NCI-H187 (cell line): Measurements from ENCODE around the gene TMEM88.
"Not testable (repeated sequence)": the region's sequence is repeated elsewhere in the genome, so short reads cannot be mapped to it uniquely, and the experiment has no call there.

Experiments used
- DNase-seq, 2 experiments: peaks; one replicate each; lab custom pipeline; 2025; lab: John Stamatoyannopoulos, UW

The TMEM88 gene

DNA sequence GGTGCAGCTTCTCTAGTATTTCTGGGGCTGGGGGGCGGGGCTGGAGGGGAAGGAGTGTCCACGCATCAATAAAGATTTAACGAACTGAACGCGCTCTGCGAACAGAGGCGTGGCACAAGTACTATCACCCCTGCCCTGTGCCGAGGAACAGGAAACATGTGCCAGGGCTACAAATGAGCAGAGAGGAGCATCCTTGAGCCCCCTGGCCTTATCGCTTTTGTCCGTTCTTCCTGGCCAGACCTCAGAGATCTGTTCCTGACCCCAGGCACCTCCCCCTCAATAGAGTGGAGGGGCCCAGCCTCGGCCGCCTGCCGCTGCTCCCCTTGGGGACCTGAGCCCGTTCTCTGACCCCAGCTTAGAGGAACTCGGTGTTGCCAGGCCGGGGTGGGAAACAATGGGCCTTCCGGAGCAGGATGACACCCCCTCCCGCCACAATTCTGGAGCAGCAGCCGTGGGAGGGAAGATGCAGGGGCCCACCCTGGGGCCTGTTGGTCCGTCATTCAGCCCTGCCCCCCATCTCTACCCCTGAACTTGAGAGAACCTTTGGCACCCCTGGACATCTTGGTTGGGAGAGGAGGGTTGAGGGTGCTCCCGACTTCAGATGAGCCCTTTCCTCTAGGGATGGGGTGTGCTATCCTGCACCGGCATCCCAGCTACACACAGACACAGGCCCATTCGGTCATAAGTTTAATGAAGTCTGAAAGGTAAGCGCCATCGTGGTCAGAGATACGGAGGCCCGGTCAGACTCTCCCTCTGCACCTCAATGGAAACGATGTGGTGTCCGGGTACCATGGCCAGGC, 1.3 kb downstream of the TMEM88 start:
- DNase-seq, result peak in 1 of 2 experiments; percentile 2

DNA sequence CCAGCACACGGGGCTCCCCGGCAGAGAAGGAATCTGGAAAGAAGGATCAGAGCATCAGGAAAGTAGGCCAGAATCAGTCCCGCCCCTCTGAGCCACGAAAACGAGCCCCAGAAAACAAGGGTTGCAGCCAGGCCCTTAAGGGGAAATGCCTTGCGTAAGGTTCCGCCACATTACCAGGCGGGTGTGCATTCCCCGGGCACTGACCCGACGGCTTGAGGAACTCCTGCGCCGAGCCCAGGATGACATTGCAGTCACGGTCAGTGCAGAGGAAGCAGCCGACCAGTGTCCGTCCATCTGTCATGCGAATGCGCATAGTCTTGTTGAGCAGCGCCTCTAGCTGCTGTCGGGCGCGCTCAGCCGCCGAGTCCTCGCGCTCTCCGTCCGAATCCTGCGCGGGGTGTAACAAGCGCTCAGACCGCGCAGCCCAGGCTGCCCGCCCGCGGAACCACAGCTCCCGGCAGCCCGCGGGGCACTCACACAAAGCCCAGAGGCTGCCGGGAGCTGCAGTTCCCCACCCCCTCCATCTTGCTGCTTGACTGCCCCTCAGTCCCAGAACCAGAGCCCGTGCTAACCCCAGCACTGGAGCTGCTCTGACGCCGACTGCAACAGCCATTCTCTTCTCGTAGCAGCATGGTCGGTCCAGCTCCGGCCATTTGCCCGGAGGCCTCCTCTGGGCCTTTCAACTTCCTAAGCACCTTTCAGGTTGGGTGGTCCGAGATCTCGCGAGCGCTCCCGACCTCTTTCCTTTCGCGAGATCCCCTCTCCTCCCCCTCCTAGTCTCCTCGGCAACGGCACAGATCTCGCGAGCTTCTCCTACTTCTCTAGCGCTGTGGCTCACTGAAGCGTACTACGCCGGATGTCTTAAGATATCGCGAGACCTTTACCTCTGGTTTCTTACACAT, 2.2 kb downstream of the TMEM88 start, which contains the start of gene NAA38:
Gene NAA38, minus strand, starts transcription at position 749 of the 902 bp plus-strand sequence. Its CDS starts 96 bp downstream, at position 653.
- peak; percentile 86 to 88 for DNase-seq

DNA sequence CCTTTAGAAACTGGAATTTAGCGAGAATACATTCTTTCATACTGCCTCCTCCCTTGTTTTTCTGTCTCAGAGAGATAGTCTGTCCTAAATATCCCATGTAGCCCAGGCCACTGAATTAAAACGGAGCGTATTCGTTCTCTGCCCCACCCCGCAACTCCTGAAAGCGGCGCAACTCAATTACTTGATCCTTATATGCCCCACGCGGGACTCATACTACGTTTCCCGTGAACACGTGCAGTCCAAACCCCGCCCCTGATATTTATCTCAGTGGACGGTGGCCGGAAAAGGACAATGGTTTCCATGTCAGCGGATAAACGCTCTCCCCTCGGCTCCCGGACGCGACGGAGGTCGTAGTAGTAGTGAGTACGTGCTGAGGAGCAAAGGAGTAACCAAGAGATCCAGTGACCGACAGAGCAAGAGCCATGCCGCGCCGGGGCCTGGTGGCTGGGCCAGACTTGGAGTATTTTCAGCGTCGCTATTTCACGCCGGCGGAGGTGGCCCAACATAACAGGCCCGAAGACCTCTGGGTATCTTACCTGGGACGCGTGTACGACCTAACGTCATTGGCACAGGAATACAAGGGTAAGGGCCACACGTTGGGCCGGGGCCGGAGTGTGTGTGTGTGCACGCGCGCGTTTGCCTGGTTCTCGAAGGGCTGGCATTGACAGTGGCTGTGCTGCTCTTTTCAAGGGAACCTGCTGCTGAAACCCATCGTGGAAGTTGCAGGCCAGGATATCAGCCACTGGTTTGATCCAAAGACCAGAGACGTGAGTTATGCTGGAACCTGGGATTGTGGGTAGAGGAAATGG, 3.1 kb downstream of the TMEM88 start, which contains the start of gene CYB5D1:
Gene CYB5D1, plus strand, starts transcription at position 291 of the 809 bp plus-strand sequence. Its CDS starts 132 bp downstream, at position 423.
- DNase-seq, result peak; percentile 78 to 87

DNA sequence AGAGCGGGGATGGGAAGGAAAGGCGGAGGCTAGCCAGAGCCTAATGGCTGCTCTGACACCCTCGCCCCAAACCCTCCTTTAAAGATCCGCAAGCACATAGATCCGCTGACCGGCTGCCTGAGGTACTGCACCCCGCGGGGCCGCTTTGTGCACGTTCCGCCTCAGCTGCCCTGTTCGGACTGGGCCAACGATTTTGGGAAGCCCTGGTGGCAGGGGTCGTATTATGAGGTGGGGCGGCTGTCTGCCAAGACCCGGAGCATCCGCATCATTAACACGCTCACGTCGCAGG, 3.6 kb downstream of the TMEM88 start:
- DNase-seq, result no peak

DNA sequence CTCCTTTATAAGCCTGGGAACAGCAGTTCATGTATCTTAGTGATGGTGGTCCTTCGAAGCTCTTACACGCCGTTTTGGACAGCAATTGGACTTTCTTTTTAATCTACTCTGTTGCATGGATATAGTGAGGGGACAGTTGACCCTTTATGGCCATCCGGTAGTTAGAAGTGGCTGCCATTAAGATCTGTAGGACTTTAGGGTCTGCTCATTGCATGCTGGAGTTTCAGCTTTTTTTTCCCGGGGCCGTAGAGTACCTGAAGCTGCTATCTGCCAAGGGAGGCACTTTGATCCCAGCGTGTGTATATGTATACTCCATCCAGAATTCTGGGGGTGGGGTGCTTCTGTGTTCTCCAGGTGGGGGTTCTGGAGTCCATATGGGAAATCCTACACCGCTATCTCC, 4.2 kb downstream of the TMEM88 start:
- no peak for DNase-seq

DNA sequence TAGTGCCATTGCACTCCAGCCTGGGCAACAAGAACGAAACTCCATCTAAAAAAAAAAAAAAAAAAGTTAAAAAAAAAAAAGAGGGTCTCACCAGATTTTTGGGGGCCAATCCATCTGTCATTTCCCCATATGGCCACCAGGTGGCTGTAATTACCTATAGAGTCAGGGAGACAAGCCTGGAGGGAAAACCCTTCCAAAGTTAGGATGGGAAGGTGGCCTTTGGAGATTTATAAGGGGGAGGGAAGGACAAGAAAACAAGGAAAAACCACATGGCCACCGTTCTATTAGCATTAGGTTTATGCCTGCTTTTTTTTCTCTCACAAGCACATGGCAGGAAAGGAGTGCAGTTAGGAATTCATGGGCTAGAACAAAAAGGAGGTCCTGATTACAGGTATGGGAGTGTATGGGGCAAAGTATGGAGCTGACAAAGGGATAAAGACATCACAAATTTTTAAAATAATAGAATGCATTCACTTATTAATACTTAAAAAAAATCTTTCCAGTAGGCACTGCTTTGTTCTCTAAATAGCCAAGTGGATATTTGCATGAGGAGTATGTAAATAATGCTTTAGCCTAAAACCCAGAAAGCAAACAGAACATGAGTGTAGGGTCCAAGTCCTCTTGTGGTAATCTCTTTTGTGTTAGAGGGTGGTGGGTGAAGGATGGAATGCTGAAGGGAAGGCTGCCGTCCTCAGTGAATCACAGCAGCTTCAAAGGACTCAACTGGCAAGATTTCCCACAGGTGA, 8.0 kb downstream of the TMEM88 start:
- no peak for DNase-seq

DNA sequence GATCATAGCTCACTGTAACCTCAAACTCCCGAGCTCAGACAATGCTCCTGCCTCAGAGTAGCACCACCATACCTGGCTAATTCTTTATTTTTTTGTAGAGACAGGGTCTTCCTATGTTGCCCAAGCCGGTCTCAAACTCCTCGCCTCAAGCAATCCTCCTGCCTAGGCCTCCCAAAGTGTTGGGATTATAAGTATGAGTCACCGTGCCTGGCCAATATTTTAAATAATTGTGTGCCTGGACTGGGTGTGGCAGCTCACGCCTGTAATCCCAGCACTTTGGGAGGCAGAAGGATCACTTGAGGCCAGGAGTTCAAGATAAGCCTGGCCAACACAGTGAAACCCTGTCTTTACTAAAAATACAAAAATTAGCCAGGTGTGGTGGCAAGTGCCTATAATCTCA, 9.5 kb downstream of the TMEM88 start:
- not testable (repeated sequence) for DNase-seq

DNA sequence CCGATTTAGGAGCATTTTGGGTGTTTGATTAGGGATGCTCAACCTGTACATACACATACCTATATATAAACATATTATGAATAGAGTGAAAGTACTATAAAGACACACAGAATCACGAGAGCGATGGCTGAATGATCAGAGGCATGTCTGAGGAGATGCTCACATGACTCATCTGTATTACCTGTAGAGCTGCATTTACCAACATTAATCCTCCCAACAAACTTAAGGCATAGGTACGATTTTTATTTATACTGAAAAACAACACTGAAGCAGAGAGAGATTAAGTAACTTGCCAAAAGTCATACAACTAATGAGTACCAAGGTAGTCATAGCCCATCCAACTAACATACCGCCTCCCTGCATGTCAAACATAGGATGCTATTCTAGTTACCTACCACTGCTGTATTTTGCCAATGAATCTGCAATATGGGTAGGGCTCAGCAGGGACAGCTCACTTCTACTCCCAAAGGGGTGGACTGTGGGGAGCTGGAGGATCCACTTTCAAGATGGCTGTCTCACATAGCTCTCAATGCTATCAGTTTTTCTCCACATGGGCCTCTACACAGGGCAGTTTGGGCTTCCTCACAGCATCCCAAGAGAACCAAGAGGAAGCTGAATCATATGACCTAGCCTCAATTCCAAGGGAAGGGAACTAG, 10.3 kb downstream of the TMEM88 start:
- no peak for DNase-seq

DNA sequence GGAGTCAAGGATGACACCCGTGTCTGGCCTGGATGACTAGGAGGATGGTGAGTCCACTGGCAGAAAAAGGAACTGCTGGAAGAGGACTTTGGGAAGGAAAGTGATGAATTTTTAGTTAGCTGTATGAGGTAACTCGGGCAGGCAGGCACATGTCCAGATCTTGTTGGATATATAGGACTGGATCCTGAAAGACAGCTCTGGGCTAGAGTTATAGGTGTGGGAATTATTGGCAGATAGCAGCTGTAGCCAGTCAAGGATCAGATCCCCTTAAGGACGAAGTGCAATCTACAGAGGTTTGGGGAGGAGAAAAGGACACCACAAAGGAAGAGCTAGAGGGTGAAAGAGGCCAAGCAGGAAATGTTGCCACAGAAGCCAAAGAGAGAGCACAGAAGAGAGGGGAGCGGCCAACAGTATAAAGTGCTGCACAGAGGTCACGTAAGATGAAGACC, 13.0 kb downstream of the TMEM88 start:
- DNase-seq, result no peak

DNA sequence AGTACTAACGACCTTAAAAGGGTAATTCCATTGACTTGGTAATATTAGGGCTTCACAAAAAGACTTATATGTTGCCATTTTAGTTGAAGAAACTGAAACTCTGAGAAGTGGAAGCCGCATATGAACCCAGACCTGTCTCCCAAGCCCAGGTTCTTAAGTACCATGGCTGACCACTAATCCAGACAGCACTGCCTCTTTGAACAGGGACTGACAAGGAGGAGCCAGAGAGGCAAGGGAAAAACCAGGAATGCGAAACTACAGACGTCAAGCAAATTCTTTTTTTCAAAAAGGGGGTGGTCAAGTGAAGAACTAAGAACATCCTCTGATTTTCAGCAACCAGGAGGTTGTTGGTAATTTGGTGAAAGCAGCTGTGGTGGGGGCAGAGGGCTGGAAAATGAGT, 18.2 kb downstream of the TMEM88 start:
- no peak for DNase-seq

DNA sequence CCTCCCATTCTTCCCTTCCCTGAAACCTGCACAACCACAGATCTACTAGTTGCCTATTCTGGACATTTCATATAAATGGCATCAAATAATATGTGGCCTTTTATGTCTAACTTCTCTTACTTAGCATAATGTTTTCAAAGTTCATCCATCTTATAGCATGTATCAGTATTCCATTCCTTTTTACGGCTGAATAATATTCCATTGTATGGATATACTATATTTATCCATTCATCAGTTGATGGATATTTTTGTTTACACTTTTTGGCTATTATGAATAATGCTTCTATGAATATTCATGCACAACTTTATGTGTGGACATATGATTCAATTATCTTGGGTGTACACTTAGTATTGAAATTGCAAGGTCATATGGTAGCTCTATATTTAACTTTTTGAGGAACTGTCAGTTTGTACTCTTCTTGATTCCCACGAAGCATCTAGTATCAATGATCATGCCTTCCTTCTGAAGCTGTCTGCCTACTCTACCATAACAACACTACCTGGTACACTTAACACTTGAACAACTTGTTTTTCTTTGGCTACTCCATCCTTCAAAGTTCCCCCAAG, 21.0 kb downstream of the TMEM88 start:
- no peak for DNase-seq

DNA sequence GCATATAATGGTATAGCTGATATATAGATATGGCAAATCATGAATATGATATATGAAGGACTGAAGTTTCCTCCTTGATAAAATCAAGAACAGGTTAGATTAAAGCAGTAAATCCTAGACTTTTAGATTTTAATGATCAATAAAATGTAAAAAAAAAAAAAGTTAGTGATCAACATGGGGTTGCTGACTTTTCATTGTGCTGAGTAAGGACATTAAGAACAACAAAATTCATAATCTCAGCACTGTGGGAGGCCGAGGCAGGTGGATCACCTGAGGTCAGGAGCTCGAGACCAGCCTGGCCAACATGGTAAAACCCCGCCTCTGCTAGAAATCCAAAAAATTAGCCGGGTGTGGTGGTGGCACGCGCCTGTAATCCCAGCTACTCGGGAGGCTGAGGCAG, 23.4 kb downstream of the TMEM88 start:
- no peak for DNase-seq

DNA sequence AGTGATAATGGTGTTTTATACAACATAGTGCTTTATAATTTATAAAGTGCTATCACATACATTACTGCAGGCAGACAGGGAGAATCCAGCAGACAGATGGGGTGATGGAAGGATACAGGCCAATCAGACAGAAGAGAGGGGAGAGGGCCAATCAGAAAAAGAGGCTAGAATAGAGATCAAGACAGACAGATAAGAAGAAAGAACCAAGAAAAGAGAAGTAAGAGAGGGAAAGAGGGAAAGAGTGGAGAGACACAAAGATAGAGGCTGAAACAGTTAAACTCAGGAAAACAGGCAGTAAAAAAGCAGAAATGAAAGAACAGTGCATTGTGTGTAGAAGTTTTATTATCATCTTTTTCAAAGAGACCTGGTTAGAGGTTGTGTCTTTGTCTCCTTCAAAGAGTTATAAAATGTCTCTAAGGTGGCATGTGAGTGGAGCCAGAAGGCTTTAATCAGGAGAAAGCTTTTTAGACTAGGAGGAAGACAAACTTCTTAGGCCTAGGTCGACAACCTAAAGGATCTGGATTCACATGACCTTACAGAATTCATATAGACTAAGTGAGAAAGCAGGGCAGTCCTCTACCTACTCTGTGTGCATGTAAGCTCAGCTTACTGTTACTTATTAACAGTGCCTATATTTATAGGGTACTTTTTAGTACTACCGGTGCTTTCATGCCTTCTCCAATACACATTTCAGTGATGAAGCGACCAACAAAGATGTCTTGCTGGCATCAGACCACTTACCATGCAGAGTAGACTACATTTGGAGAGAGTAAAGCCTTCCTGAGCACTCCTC, 25.4 kb downstream of the TMEM88 start:
- DNase-seq, result no peak

DNA sequence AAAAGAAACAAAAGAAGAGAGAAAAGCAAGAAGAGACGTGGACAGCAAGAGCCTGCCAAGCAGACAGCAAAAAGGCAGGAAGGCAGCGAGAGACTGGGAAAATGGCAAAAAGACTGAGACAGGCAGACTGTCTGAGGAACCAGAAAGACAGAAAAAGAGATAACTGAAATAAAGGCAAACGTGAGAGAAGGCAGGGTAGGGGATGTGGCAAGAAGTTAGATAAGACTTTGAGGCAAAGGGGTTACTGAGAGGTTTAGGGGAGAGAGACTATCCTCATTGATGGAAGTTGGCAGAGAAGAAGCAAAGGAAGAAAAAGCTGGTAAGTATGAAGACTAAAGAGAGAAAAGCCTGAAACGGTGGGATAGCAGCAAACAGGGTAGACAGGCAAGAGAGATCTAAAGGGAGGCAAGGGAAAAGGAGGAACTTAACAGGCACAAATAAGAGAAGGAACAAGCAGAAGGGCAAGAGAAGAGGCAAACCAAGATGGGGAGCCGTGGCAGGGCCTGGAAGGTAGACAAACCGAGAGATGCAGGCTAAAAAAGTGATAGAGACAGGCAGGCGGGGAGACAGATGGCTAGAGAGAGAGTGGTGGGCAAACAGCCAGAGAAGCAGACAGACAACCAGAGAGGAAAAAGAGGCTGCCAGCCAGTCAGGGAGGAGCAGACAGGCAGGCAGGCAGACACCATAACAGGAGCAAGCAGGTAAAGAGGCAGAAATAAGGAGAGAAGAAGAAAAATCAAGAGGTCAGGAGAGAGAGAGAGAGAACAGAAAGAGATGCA, 26.6 kb downstream of the TMEM88 start:
- DNase-seq, result no peak

DNA sequence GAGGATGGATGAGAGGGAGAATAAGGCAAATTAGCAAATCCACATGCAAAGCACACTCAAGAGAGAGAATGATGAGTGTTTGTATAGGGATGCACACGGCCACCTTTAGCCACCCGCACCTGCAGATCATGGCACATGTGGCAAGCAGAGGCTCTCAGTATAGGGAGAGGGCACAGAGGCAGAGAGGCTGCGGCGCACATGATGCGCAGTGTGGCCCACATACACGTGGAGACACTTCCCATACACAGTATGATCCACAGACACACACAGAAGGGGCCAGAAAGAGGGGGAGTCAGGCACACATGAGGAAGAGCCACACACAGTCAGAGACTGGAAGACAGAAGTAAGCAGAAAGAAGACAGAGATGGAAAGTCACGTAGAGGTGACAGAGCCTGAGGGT, 27.2 kb downstream of the TMEM88 start:
- no peak for DNase-seq

DNA sequence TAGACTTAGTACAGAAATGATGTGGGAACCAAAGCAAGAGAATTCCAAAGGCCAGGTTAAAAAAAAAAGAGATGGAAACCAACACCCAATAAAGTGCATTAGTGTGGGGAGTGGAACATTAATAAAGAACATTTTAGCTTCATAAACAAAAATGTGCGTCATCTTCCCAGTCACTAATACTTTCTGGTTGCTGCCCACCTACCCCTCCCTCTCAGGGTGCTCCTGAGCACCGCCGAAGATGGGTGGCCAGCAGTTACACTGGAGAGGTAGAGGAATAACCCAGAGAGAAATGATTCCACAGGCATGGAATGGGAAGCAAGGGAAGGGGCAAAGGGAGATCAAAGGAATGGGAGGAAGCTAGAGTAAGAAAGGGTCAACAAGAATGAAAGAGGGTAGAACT, 27.8 kb downstream of the TMEM88 start:
- DNase-seq, result no peak

DNA sequence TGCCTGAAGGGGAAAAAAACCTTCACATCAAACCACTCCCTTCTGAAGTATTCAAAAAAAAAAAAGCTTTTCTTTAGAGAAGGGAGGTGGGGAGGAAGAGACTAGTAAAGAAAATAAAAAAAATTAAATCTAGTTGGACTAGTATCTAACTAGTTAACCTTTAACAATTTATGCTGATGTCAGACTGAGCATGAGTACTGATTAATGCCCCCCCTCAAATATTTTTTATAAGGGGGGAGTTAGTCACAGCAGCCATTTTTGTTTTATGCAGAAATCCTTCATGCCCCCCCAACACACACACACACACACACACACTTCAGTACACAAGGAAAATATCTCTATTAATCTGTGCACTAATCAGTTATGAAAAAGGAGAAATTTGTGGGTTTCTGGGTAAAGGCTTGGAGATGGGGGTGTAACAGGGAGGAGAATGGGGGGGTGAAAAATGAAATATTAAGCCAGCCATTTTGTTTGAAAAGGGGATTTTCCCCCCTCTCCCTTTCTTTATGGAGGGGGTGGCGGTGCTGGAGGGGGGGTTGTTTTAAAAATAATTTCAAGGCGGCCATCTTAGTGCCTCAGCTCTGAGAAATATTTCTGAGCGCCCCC, 29.0 kb downstream of the TMEM88 start:
- DNase-seq, result no peak

DNA sequence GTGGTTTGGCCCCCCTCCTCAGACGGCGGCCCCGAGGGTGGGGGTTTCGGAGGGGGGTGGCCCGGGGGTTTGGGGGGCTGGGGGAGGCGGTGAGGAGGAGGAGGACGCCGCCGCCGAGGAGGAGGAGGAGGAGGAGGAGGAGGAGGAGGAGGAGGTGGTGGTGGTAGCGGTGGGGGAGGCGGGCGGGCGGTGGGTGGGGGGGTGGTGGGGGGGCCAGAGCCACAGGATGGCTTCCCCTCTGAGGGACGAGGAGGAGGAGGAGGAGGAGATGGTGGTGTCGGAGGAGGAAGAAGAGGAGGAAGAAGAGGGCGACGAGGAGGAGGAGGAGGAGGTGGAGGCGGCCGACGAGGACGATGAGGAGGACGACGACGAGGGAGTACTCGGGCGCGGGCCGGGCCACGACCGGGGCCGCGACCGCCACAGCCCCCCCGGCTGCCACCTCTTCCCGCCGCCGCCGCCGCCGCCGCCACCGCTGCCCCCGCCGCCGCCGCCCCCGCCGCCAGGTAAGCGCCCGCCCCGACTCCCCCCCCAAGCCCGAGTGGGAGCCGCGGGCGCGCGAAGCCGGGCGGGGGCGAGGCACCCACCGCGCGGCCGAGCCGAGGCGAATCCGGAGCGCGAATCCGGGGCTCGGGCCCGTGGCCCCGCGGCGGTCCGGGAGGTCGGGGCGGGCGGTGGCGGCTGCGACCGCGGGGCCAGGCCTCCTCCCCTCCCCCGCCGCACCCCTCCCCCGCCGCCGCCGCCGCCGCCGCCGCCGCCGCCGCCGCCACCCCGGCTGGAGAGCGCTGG, 29.9 kb downstream of the TMEM88 start:
- no peak for DNase-seq
